SW480 (cell line): ENCODE measurements around the gene POLR3F.
"Not testable (repeated sequence)": the region's sequence is repeated elsewhere in the genome, so short reads cannot be mapped to it uniquely, and the experiment has no call there.

ENCODE experiments used
- DNase-seq: peaks from one replicate; pipeline ENCODE4 v3.0.0-alpha.2; 2016; ENCODE audit warnings: low spot score

Gene POLR3F

GRCh38 chr20:18504479-18505060 is 37.4 kb downstream of the POLR3F start:
- DNase-seq = no peak

GRCh38 chr20:18506744-18507143 is 39.6 kb downstream of the POLR3F start:
- peak; percentile 38 for DNase-seq

GRCh38 chr20:18507218-18508191 is 40.3 kb downstream of the POLR3F start, which contains the start of gene SEC23B:
SEC23B (plus strand) TSS chr20:18507940; CDS start chr20:18510836, 2,896 bp downstream.
- peak; percentile 97 for DNase-seq

- no peak for DNase-seq
Measured at GRCh38 chr20:18511571-18511970, 44.4 kb downstream of the POLR3F start.

- no peak for DNase-seq
Measured at GRCh38 chr20:18513208-18513607, 46.0 kb downstream of the POLR3F start.

DNA sequence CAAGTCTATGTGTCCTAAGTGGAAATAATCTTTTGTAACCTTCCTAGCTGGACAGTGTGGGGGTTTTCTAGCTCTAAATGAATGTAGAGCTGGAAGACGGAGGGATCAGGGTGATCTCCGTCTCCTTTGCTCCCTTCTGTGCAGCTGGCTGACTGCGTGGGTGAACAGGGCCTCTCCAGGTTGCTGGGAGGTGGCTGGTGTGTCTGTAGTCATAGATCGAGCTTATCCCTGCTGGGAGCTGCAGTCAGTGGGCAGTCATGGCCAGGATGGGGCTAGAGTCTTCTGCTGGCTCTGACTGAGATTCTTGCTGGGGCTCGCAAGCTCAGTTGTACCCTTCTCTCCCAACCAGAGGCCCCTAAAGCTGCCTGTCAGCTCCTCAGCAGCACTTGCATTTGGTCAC is 46.9 kb downstream of the POLR3F start:
- no peak for DNase-seq

- no peak for DNase-seq
Measured at GRCh38 chr20:18515973-18516372, 48.8 kb downstream of the POLR3F start.

DNA sequence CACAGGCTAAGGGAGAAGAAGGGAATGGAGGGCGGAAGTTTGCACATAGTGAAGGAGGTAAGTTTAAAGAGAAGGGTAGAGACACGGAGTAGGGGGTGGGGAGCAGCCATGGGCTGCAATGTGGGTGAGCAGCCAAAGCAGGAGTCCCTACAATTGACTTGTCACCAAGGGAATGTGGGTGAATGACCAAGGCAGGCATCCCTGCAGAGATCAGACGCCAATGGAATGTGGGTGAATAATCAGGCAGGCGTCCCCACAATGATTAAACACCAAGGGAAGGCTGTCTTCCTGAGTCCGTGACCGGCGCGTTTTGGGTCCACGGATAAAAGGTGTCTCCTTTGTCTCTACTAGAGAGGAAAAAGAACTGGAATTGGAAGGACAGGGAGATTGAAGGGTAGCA is 54.9 kb downstream of the POLR3F start:
- not testable (repeated sequence) for DNase-seq

DNA sequence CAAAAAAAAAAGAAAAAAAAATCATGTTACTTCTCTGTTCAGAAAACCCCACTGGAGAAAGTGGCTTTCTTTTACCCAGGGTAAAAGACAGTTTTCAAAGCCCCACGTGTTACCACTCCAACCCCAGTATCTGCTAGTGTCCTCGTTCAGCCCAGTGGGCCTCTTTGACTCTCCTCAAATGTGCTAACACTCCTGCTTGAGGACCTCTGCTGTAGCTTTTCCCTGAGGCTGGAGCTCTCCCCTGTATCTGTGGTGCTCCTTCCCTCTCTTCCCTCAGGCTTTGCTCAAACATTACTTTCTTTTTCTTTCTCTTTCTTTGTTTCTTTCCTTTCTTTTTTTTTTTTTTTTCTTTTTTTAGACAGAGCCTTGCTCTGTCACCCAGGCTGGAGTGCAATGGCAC is 55.9 kb downstream of the POLR3F start:
- no peak for DNase-seq

- DNase-seq = no peak
Measured at GRCh38 chr20:18524646-18525045, 57.5 kb downstream of the POLR3F start.

DNA sequence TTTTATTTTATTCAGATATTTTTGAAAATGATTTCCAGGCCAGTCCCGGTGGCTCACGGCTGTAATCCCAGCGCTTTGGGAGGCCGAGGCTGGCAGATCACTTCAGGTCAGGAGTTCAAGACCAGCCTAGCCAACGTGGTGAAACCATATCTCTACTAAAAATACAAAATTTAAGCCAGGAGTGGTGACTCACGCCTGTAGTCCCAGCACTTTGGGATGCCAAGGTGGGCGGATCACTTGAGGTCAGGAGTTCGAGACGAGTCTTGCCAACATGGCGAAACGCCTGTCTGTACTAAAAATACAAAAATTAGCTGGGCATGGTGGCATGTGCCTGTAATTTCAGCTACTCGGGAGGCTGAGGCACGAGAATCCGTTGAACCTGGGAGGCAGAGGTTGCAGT is 59.6 kb downstream of the POLR3F start:
- not testable (repeated sequence) for DNase-seq

- no peak for DNase-seq
Measured at GRCh38 chr20:18527339-18527738, 60.1 kb downstream of the POLR3F start.

DNA sequence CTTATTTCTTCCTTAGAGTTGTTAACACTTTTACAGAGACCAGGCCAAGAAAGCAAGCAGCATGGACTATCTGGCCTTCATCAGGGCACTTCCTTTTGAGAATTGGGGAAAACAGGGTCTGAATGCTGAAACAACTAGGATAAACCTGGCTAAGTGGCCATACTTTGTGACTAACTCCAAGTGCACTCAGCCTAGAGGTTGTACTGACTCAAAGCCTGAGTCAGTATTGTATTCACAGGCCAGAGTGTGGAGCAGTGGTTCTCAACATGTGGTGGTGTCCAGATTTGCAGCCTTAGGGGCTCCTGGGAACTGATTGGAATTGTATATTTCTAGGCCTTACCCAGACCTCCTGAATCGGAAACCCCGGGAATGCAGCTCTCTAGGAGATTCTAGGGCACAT is 60.6 kb downstream of the POLR3F start:
- no peak for DNase-seq

GRCh38 chr20:18529041-18529440 is 61.9 kb downstream of the POLR3F start:
- no peak for DNase-seq

DNA sequence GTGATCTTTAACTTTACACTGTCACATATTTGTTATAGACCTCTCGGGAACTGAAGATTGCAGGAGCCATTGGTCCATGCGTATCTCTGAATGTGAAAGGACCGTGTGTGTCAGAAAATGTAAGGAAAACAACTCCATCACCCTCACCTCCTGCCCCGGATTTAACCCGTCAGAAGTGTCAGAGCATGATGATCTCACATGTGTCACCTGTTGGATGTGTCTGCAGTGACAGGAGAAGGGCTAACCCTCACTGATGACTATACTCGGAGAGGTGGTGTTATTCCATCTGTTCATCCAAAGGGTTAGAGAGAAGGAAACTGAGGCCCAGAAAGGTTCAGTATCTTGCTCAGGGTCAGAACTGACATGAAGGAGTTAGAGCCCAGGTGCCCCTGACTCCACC is 65.4 kb downstream of the POLR3F start:
- DNase-seq = no peak

DNA sequence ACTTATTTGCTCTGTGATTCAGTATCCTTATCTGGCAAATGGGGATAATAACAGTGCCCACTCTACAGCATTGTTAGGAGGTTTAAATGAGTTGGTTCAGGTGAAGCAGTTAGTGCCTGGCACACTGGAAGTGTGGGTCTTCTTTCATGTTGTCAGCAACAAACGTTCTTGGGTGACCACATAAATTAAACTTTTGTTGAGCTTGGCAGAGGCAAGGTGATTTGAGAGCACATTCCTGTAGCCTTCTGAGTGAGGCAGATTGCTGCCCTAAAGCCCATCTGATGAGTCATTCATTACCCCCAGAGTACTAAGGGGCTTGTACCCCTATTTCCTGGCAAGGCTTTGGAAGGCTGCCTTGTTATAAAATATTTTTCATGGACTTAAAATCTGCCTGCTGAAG is 66.3 kb downstream of the POLR3F start:
- DNase-seq = no peak

- no peak for DNase-seq
Measured at GRCh38 chr20:18533978-18534644, 66.9 kb downstream of the POLR3F start.
